ENCODE measurements around the gene PHLPP1. TPM values are rescaled to one million over a fixed set of nuclear protein-coding genes. Genes with fewer than 3 reads are reported as not detected.
A peak's percentile ranks its signal among the peaks of the same experiment; 100 is the strongest.

PHLPP1 gene
- total and polyA plus RNA-seq, 2 donors (not counting 1 experiment from before 2014, with no cell fraction given), result 3.6 to 5.0 TPM

GRCh38 chr18:62710417-62710816 lies 4.9 kb upstream of the PHLPP1 start:
- DNase-seq (ENCODE audit: low read depth in 2 of 2), result peak in 1 of 2 donors; percentile 49
- Histone ChIP-seq H4K20me1 (ENCODE audit: control insufficient read depth, extremely low read depth, insufficient read depth, low read length) (no peaks in the 10 kb centered on the region), H3K27ac (ENCODE audit: insufficient read depth, low read length) (no peak overlapping the region)

GRCh38 chr18:62711781-62712180 lies 3.6 kb upstream of the PHLPP1 start:
- TF ChIP-seq, protein P1, sequence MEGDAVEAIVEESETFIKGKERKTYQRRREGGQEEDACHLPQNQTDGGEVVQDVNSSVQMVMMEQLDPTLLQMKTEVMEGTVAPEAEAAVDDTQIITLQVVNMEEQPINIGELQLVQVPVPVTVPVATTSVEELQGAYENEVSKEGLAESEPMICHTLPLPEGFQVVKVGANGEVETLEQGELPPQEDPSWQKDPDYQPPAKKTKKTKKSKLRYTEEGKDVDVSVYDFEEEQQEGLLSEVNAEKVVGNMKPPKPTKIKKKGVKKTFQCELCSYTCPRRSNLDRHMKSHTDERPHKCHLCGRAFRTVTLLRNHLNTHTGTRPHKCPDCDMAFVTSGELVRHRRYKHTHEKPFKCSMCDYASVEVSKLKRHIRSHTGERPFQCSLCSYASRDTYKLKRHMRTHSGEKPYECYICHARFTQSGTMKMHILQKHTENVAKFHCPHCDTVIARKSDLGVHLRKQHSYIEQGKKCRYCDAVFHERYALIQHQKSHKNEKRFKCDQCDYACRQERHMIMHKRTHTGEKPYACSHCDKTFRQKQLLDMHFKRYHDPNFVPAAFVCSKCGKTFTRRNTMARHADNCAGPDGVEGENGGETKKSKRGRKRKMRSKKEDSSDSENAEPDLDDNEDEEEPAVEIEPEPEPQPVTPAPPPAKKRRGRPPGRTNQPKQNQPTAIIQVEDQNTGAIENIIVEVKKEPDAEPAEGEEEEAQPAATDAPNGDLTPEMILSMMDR (conservative IDR thresholded peaks at IDR 0.05 in 1 of 2, IDR thresholded peaks at IDR 0.05 in 1 of 2; ENCODE audit: low read depth in 1 of 2, low read length in 2 of 2), result no peak
- no peak for TF ChIP-seq EZH2 (IDR thresholded peaks at IDR 0.05; ENCODE audit: low read length, missing control alignments)
- no peak overlapping the region for H3K4me3 ChIP-seq (replicated peaks in 1 of 4; ENCODE audit: control extremely low read depth in 1 of 4, insufficient read depth in 1 of 4, low read depth in 3 of 4, low read length in 4 of 4)

More at GRCh38 chr18:62710417-62710816, 4.9 kb upstream of the PHLPP1 start:
- Histone ChIP-seq H3K36me3 (ENCODE audit: control insufficient read depth, insufficient read depth, low read length) (no peaks in the 10 kb centered on the region), H3K9me3 (ENCODE audit: control insufficient read depth, insufficient read depth, low read depth, low read length) (no peaks in the 10 kb centered on the region), H3K27me3 (ENCODE audit: control insufficient read depth, insufficient read depth, low read length) (peaks cover 2% of the 10 kb centered on the region), H3K4me2 (ENCODE audit: extremely low read depth, insufficient read depth, low read length) (no peak overlapping the region), H3K9ac (ENCODE audit: insufficient read depth, low read length) (no peak overlapping the region), H3K4me1 (ENCODE audit: control insufficient read depth, extremely low read depth, insufficient read depth, low read length) (no peaks in the 10 kb centered on the region), H3K4me3 (replicated peaks in 1 of 4; ENCODE audit: control extremely low read depth in 1 of 4, insufficient read depth in 1 of 4, low read depth in 3 of 4, low read length in 4 of 4) (no peak overlapping the region), H2AFZ (ENCODE audit: low read length) (no peak overlapping the region), H3K79me2 (ENCODE audit: control insufficient read depth, insufficient read depth, low read length) (no peaks in the 10 kb centered on the region)
- TF ChIP-seq EZH2 (IDR thresholded peaks at IDR 0.05; ENCODE audit: low read length, missing control alignments), result no peak
- TF ChIP-seq, protein P1 (conservative IDR thresholded peaks at IDR 0.05 in 1 of 2, IDR thresholded peaks at IDR 0.05 in 1 of 2; ENCODE audit: low read depth in 1 of 2, low read length in 2 of 2), result no peak

GRCh38 chr18:62713651-62714247 lies 1.6 kb upstream of the PHLPP1 start:
- H3K27ac ChIP-seq (ENCODE audit: insufficient read depth, low read length), result no peak overlapping the region
- peaks cover 7% of the 10 kb centered on the region for H3K79me2 ChIP-seq (ENCODE audit: control insufficient read depth, insufficient read depth, low read length)
- H3K4me1 ChIP-seq (ENCODE audit: control insufficient read depth, extremely low read depth, insufficient read depth, low read length), result peaks cover 3% of the 10 kb centered on the region
- H4K20me1 ChIP-seq (ENCODE audit: control insufficient read depth, extremely low read depth, insufficient read depth, low read length), result no peaks in the 10 kb centered on the region
- no peak overlapping the region for H3K4me2 ChIP-seq (ENCODE audit: extremely low read depth, insufficient read depth, low read length)
- H3K4me3 ChIP-seq (replicated peaks in 1 of 4; ENCODE audit: control extremely low read depth in 1 of 4, insufficient read depth in 1 of 4, low read depth in 3 of 4, low read length in 4 of 4), result no peak overlapping the region
- no peaks in the 10 kb centered on the region for H3K9me3 ChIP-seq (ENCODE audit: control insufficient read depth, insufficient read depth, low read depth, low read length)
- H3K9ac ChIP-seq (ENCODE audit: insufficient read depth, low read length), result no peak overlapping the region
- DNase-seq (ENCODE audit: low read depth in 2 of 2), result peak in 1 of 2 donors; percentile 12
- H2AFZ ChIP-seq (ENCODE audit: low read length), result no peak overlapping the region
- TF ChIP-seq, protein P1 (conservative IDR thresholded peaks at IDR 0.05 in 1 of 2, IDR thresholded peaks at IDR 0.05 in 1 of 2; ENCODE audit: low read depth in 1 of 2, low read length in 2 of 2), result no peak
- H3K27me3 ChIP-seq (ENCODE audit: control insufficient read depth, insufficient read depth, low read length), result no peaks in the 10 kb centered on the region
- H3K36me3 ChIP-seq (ENCODE audit: control insufficient read depth, insufficient read depth, low read length), result no peaks in the 10 kb centered on the region

More at GRCh38 chr18:62711781-62712180, 3.6 kb upstream of the PHLPP1 start:
- H3K4me2 ChIP-seq (ENCODE audit: extremely low read depth, insufficient read depth, low read length), result no peak overlapping the region
- H3K27me3 ChIP-seq (ENCODE audit: control insufficient read depth, insufficient read depth, low read length), result no peaks in the 10 kb centered on the region
- H3K79me2 ChIP-seq (ENCODE audit: control insufficient read depth, insufficient read depth, low read length), result peaks cover 2% of the 10 kb centered on the region
- no peak overlapping the region for H3K27ac ChIP-seq (ENCODE audit: insufficient read depth, low read length)
- H3K36me3 ChIP-seq (ENCODE audit: control insufficient read depth, insufficient read depth, low read length), result no peaks in the 10 kb centered on the region
- H4K20me1 ChIP-seq (ENCODE audit: control insufficient read depth, extremely low read depth, insufficient read depth, low read length), result no peaks in the 10 kb centered on the region
- H3K9me3 ChIP-seq (ENCODE audit: control insufficient read depth, insufficient read depth, low read depth, low read length), result no peaks in the 10 kb centered on the region
- DNase-seq (ENCODE audit: low read depth in 2 of 2), result no peak
- H3K4me1 ChIP-seq (ENCODE audit: control insufficient read depth, extremely low read depth, insufficient read depth, low read length), result no peaks in the 10 kb centered on the region
- H3K9ac ChIP-seq (ENCODE audit: insufficient read depth, low read length), result no peak overlapping the region
- no peak overlapping the region for H2AFZ ChIP-seq (ENCODE audit: low read length)
